ENCODE results near the gene RMDN2.

The RMDN2 gene

DNA sequence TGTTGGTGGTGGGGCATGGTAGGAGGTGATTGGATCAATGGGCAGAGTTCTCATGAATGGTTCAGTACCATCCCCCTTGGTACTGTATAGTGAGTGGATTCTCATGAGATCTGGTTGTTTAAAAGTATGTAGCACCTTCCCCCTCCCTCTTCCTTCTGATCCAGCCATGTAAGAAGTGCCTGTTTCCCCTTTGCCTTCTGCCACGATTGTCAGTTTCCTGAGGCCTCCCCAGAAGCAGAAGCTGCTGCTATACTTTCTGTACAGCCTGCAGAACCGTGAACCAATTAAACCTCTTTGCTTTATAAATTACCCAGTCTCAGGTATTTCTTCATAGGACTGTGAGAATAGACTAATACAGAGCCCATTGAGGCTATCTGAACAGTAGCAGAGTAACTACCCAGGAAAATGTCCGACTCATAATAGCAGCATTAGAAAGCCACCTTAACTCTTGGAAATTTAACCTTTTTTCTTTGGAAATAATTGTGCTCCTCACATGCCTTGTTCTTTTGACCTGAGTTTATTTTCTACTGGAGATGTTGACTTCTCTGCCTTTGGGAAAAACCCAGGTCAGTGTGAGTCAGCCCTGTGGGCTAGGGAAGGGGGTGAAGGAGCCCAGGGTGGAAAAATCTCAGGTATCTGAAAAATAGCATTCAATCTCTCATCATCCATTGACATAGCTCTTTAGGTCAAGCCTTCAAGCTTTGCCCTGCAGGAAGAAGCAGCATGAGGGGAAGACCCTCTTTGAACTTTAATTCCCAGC, 132.7 kb downstream of the RMDN2 start:
- DNase-seq = no peak

DNA sequence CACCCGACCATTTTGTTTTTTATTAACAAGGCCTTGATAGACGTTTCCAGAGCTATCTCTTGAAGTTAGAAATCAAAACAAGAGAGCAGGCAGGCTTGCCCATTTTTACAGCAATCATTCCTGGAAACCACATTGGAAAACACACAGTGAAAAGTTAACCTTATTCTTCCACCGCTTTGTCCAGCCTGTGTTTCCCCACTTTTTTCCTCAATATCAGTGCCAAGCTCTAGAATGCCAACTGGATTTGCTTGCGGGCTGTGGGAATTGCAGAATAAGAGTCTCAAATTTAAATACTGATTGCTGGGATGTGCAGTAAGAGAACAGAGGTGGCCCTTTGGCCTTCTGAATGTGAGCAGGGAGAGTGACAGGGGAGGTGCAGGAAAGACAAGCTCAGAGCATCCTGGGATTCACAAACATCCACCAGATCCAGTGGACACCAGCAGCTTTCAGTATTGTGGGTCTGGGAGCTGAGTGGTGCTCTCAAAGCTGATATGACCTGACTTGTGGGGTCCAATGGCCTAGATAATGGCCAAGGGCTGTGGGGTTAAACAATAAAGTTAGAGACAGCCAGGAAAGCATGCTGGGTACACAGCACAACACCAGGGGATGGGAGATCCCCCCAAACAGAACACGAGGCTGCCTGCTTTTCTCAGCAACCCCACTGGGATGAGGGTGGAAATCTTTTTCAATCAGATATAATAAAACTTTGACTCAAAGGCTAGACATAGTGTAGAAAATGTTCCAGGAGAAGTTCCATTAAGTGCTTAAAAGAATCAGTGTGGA, 135.3 kb downstream of the RMDN2 start:
- DNase-seq = no peak

DNA sequence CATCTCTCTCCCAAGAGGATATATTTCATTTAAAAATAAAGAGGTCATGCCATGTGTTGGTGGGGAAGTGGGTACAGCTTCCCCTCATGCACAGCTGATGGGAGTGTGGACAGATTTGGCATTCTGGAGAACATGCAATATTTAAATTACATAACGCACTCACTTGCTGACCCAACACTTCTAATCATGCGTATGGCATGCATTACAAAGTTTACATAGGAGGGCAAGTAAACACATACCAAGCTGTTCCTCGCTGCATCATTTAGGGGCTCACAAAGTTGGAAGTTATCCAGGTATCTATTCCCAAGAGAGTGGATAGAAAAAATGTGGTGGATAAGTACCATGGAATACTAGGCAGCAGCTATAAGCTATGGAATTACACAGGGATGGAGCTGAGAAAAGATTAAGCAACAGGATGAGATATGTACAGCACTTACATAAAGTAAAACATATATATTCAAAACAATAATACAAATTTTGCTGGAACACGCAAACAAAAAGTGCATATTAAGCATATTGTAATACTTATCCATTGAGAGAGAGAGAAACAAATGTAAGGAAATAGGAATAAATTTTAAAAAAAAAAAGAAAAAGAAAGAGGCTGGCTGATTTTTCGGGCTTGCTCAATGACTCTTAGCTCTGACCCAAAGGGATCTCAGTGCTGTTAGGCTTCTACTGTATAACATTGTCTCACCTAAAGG, 139.9 kb downstream of the RMDN2 start:
- no peak for DNase-seq

DNA sequence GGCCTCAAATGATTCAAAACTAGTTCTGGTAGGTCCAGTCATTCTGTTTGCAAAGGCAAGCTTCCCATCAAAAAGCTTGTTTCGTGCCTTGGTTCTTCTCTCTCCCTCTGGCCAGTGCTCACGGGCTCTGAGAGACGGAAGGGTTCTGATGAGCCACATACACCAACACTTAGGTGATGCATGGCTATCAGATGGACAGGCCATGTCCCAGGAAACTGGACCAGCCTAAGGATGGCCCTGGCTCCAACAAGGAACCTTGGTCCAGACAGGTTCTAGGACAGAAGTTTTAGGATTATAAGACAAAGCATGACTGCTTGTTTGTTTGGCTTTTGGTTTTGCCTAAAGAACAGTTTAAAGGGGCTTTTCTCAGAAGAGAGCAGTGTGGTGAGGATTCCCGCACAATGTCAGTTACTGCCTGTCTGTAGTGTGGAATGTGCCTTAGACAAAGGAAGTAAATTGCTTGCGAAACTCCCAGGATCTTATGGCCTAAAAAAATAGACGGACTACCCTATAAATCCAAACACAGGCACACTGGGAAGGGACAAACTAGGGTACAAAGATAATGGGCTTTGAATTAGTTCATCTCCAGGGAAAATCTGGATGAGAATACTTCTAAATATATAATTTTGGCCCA, 140.5 kb downstream of the RMDN2 start:
- no peak for DNase-seq

DNA sequence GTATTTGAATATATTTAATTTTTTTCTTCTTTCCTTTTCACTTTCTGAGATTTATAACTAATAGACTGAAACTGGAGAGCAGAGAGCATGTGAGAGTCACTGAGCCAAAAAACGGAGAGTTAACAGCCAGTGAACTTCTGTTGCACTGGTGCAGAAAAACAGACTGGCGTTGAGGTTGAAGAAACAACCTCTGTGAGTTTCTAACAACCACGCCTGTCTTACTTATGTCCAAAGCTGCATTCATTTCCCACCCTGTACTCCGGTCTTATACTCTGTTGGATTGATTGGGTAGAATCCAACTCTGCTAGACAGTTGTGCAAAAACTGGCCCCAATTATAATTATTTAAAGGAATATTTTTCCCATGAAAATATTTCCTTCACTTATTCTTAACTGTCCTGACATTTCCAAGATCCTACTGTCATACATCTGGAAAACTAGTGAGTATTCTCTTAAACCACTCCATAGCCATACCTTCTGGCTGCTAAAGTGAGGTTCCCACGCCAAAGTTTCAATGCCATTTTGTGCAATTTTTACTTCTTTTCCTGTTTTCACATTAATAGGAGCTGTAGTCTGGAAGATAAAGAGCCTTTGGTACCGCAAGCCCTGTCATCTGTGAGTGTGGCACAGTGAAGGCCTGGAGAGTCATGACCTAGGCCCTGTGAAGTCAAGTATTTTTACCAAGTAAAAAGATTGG, 141.5 kb downstream of the RMDN2 start:
- DNase-seq = no peak
